ENCODE measurements around the gene ERMP1.

GRCh38 chr9:5813824-5814223 is 19.1 kb downstream of the ERMP1 start:
- no peak for TF ChIP-seq CTCF (IDR thresholded peaks at IDR 0.05; ENCODE audit: low read depth, low read length, poor library complexity, severe bottlenecking)
- no peak for TF ChIP-seq EZH2phosphoT487 (IDR thresholded peaks at IDR 0.05; ENCODE audit: borderline replicate concordance, low read length)

Measured in DOHH2 (cell line).